Heart left ventricle (tissue), 16 donors: ENCODE data around the gene VWA8. TPM values are rescaled to one million over a fixed set of nuclear protein-coding genes. Genes with fewer than 3 reads are reported as not detected.

Source experiments
- ATAC-seq, 4 donors: fragments of 200-7000 bp; cut with Tn5 transposase; one replicate each; pipeline ENCODE4 v1.9.1; 2020 to 2022; ENCODE audit warnings: moderate library complexity in 4 of 4, mild to moderate bottlenecking in 3 of 4, moderate number of reproducible peaks in 1 of 4
- DNase-seq, 5 donors: peaks; one replicate each; pipeline ENCODE4 v3.0.0-alpha.2; 2020
- H3K27ac ChIP-seq, 12 donors: fragments of 200-600 bp; sonication (generic) in 4 of 12; one replicate each; pipeline versions ENCODE4 v1.5.0 to v1.8.0; 2016 to 2022; ENCODE audit warnings: mild to moderate bottlenecking in 2 of 12
- H3K27me3 ChIP-seq, 9 donors: fragments of 200-600 bp; sonication (generic) in 2 of 9; one replicate each; pipeline versions ENCODE4 v1.5.1 to v1.8.0; 2016 to 2022; ENCODE audit warnings: mild to moderate bottlenecking in 3 of 9
- H3K36me3 ChIP-seq, 9 donors: fragments of 200-600 bp; sonication (generic) in 2 of 9; one replicate each; pipeline versions ENCODE4 v1.5.0 to v1.8.0; 2018 to 2022; ENCODE audit warnings: mild to moderate bottlenecking in 2 of 9
- H3K4me1 ChIP-seq, 12 donors: fragments of 200-600 bp; sonication (generic) in 4 of 12; one replicate each; pipeline versions ENCODE4 v1.5.0 to v1.8.0; 2016 to 2022; ENCODE audit warnings: mild to moderate bottlenecking in 3 of 12
- H3K4me3 ChIP-seq, 12 donors: fragments of 200-600 bp; sonication (generic) in 4 of 12; one replicate each; pipeline versions ENCODE4 v1.5.0 to v1.8.0; 2017 to 2022; ENCODE audit warnings: mild to moderate bottlenecking in 9 of 12, moderate library complexity in 4 of 12
- H3K9me3 ChIP-seq, 12 donors: fragments of 200-600 bp; sonication (generic) in 4 of 12; one replicate each; pipeline versions ENCODE4 v1.5.0 to v1.8.0; 2016 to 2022; ENCODE audit warnings: mild to moderate bottlenecking in 1 of 12
- CTCF ChIP-seq, 12 donors: fragments of 200-600 bp; sonication (generic) in 4 of 12; IDR thresholded peaks; one replicate each; pipeline versions ENCODE4 v1.5.0 to v1.8.0; 2018 to 2022; ENCODE audit warnings: antibody characterized with exemption in 12 of 12, mild to moderate bottlenecking in 5 of 12
- POLR2A ChIP-seq, 2 donors: fragments of 450-650 bp; IDR thresholded peaks; one replicate each; pipeline ENCODE4 v1.6.1; 2017; ENCODE audit warnings: antibody characterized with exemption in 2 of 2, mild to moderate bottlenecking in 2 of 2, moderate library complexity in 2 of 2
- WGBS, 4 donors: extraction: QIAGEN DNeasy Blood & Tissue Kit in 2 of 4; methylation state at CpG; one replicate each; pipeline versions ENCODE4 v1.1.5 to v1.1.7; 2013 to 2018; 5-methylcytosine and 5-hydroxymethylcytosine counted together
- intact Hi-C, 10 donors: fragments of 100-400 bp; cut with DNase I; formaldehyde crosslinking; loops; one replicate each; pipeline versions ENCODE4 v1.11.1 to v1.14.2; 2022
- polyA plus RNA-seq, 2 donors: library from polyadenylated mRNA; stranded (reverse); fragments of 200-250 nt; gene quantifications; one replicate each; pipeline ENCODE4 v1.2.3, GENCODE V29; 2013
- total RNA-seq, 9 donors: library from RNA; depleted of rRNA in 2 of 9; stranded (reverse); fragments of >200 nt in 2 of 9; fragmentation: NEBNext Ultra II Directional in 3 of 9; extraction: Animal tissue kit (Norgen Biotek cat#: 25700) in 3 of 9; gene quantifications; one replicate each; pipeline versions ENCODE4 v1.1.0 to v1.2.4, GENCODE V29; 2016 to 2023
- donor health status: ischemic (EF 13 %, LVEDD 7.1; RV severe dilation, severe dysfunction).
- donor health status: healthy with polysubstance abuse.
- donor health status: DM: no; HTN: yes; CAD: no.
- donor health status: DM: no; HTN: no; CAD: no.
- donor health status: ischemic (EF 25% LVEDD 6.9; RV normal size, moderate dysfunction).
- donor health status: ischemic (EF 25% LVEDD 5.7; RV mildly dilated, moderate dysfunction).
- donor health status: healthy.
- donor health status: DM: yes; HTN: yes; CAD: no.
- donor health status: ischemic (EF 35%, LVEDD 5.7; RV mildly dilated, moderate dysfunction).
- donor health status: nonischemic (EF 11% LVEDD 7.7; RV severe dilation, severe dysfunction).
- donor health status: DM: yes; HTN: yes; CAD: no.
- donor health status: PGD.
- donor health status: ischemic (EF 29% LVEDD 5.4; RV normal size, mild dysfunction).
- donor health status: nonischemic (EF 23%, LVEDD 6.1; RV moderate dilation, normal function).

VWA8 gene
- total and polyA plus RNA-seq, 11 donors: 12.1 to 64.1 (median 41.8) TPM

GRCh38 chr13:41681587-41681986 is 279.3 kb downstream of the VWA8 start:
- no peak overlapping the region for H3K4me3 ChIP-seq
- H3K27ac ChIP-seq: peak overlapping the region in 1 of 12 donors; percentile 10
- TF ChIP-seq CTCF (IDR thresholded peaks at IDR 0.05): no peak
- TF ChIP-seq POLR2A (IDR thresholded peaks at IDR 0.05): no peak
- H3K4me1 ChIP-seq: peaks cover 0 to 23% (median 7%) of the 10 kb centered on the region in 12 donors
- no peaks in the 10 kb centered on the region for H3K9me3 ChIP-seq
- peaks cover 0 to 46% (median 20%) of the 10 kb centered on the region in 9 donors for H3K36me3 ChIP-seq
- intact Hi-C loops: no loop called here
- peak in 1 of 4 donors; percentile 54 for ATAC-seq
- WGBS, 4 donors: 80 to 87% (median 86%) methylated on average over 3 of the region's 3 CpGs
- no peak for DNase-seq
- no peaks in the 10 kb centered on the region for H3K27me3 ChIP-seq

GRCh38 chr13:41680900-41681299 is 280.0 kb downstream of the VWA8 start:
- H3K4me1 ChIP-seq: peaks cover 0 to 23% (median 7%) of the 10 kb centered on the region in 12 donors
- H3K27me3 ChIP-seq: no peaks in the 10 kb centered on the region
- no peak overlapping the region for H3K4me3 ChIP-seq
- intact Hi-C loops: no loop called here
- H3K9me3 ChIP-seq: no peaks in the 10 kb centered on the region
- TF ChIP-seq POLR2A (IDR thresholded peaks at IDR 0.05) (no peak), CTCF (IDR thresholded peaks at IDR 0.05) (no peak)
- no peak overlapping the region for H3K27ac ChIP-seq
- peaks cover 0 to 43% (median 20%) of the 10 kb centered on the region in 9 donors for H3K36me3 ChIP-seq
- ATAC-seq (no peak), DNase-seq (no peak)
- WGBS, 4 donors: 94 to 97% (median 95%) methylated on average over 2 of the region's 2 CpGs

GRCh38 chr13:41678848-41679247 is 282.1 kb downstream of the VWA8 start:
- DNase-seq (no peak), ATAC-seq (peak in 2 of 4 donors; percentile 39 to 45)
- WGBS, 4 donors: 18 to 36% (median 28%) methylated on average over 1 of the region's 1 CpG
- H3K27me3 ChIP-seq: no peaks in the 10 kb centered on the region
- intact Hi-C loops: loop anchor here in 6 of 10 donors (5.0 to 10.0 kb wide), 5 partner anchors 43 to 366 kb away; partner anchors contain the start of gene DGKH (in 2 of the 6)
- no peaks in the 10 kb centered on the region for H3K9me3 ChIP-seq
- peaks cover 0 to 28% (median 13%) of the 10 kb centered on the region in 12 donors for H3K4me1 ChIP-seq
- H3K4me3 ChIP-seq: no peak overlapping the region
- H3K27ac ChIP-seq: peak overlapping the region in 8 of 12 donors; percentile 2 to 55 (median 46)
- TF ChIP-seq POLR2A (IDR thresholded peaks at IDR 0.05): no peak
- no peak for TF ChIP-seq CTCF (IDR thresholded peaks at IDR 0.05)
- peaks cover 0 to 27% (median 7%) of the 10 kb centered on the region in 9 donors for H3K36me3 ChIP-seq

- ATAC-seq (peak in 3 of 4 donors; percentile 48 to 70 (median 68)), DNase-seq (no peak)
- H3K36me3 ChIP-seq: peaks cover 0 to 21% (median 1%) of the 10 kb centered on the region in 9 donors
- H3K4me1 ChIP-seq: peaks cover 0 to 28% (median 13%) of the 10 kb centered on the region in 12 donors
- TF ChIP-seq CTCF (IDR thresholded peaks at IDR 0.05) (no peak), POLR2A (IDR thresholded peaks at IDR 0.05) (no peak)
- no peak overlapping the region for H3K4me3 ChIP-seq
- intact Hi-C loops: loop anchor here in 6 of 10 donors (5.0 to 10.0 kb wide), 5 partner anchors 44 to 367 kb away; partner anchors contain the start of gene DGKH (in 2 of the 6)
- H3K9me3 ChIP-seq: no peaks in the 10 kb centered on the region
- WGBS, 4 donors: 53 to 67% (median 57%) methylated on average over 3 of the region's 3 CpGs
- no peaks in the 10 kb centered on the region for H3K27me3 ChIP-seq
- H3K27ac ChIP-seq: peak overlapping the region in 6 of 12 donors; percentile 2 to 55 (median 47)
These were observed 282.7 kb downstream of the VWA8 start for GRCh38 chr13:41678249-41678648.
